HepG2 (cell line): Measurements from ENCODE around the gene FAM83D. TPM values are rescaled to one million over a fixed set of nuclear protein-coding genes. Genes with fewer than 3 reads are reported as not detected.

Experiments used
- polyA plus RNA-seq, 8 experiments: library from polyadenylated mRNA; depleted of rRNA in 3 of 8; stranded (reverse) in 7 of 8; unstranded in 1 of 8; fragments of >200 nt; fragmentation: Illumina TruSeq in 4 of 8; extraction: Trizol in 4 of 8; gene quantifications; 2 replicates each; pipeline versions ENCODE4 v1.2.1 to v1.2.3, GENCODE V29; 2011 to 2016; ENCODE audit warnings: low read depth in 4 of 8, missing spikeins in 1 of 8, mixed read lengths in 1 of 8; ENCODE audit not compliant: insufficient read depth in 1 of 8
- small RNA-seq, 3 experiments: library from RNA; depleted of rRNA; stranded (forward); fragments of <200 nt; gene quantifications; one replicate each; pipeline ENCODE3, GENCODE V24; 2012; ENCODE audit warnings: low read depth in 2 of 3, low replicate concordance in 1 of 3; ENCODE audit not compliant: insufficient read length in 3 of 3, insufficient read depth in 2 of 3
- total RNA-seq, 5 experiments: library from RNA; depleted of rRNA; stranded (reverse); fragments of >200 nt; fragmentation: Illumina TruSeq; extraction: Trizol; gene quantifications; 2 replicates each; pipeline ENCODE4 v1.2.3, GENCODE V29; 2016; ENCODE audit warnings: low read depth in 1 of 5

Gene FAM83D
- total and polyA plus RNA-seq, 2 of the 13 experiments (the other 11 are each of a cell fraction or from before 2014, with no cell fraction given), result 51.4 to 64.0 TPM

Small RNA genes within 50 kb of the gene (small RNA-seq; reads per million reads assigned to genes)
- 0 reads per million in 3 experiments for gene AL023803.1

Other genes with a start within 250 kb of the FAM83D start
- gene SLC32A1, start 201.9 kb upstream of the FAM83D start, total RNA-seq (2016; rRNA removed; fragmentation: Illumina TruSeq; extraction: Trizol), result not detected in 2 replicates
- not detected in 2 replicates for gene SLC32A1, start 201.9 kb upstream of the FAM83D start, polyA plus RNA-seq (2011; rRNA removed)
- 20.5 and 22.0 TPM in 2 replicates for gene ACTR5, start 178.0 kb upstream of the FAM83D start, total RNA-seq (2016; rRNA removed; fragmentation: Illumina TruSeq; extraction: Trizol)
- 19.5 and 21.2 TPM in 2 replicates for gene ACTR5, start 178.0 kb upstream of the FAM83D start, polyA plus RNA-seq (2011; rRNA removed)
- gene PPP1R16B, start 120.7 kb upstream of the FAM83D start, total RNA-seq (2016; rRNA removed; fragmentation: Illumina TruSeq; extraction: Trizol), result 0.02 TPM in 1 of 2 replicates, not detected in the other
- 0.09 and 0.11 TPM in 2 replicates for gene PPP1R16B, start 120.7 kb upstream of the FAM83D start, polyA plus RNA-seq (2011; rRNA removed)
- 28.7 and 30.4 TPM in 2 replicates for gene DHX35, start 35.9 kb downstream of the FAM83D start, total RNA-seq (2016; rRNA removed; fragmentation: Illumina TruSeq; extraction: Trizol)
- 25.8 and 26.2 TPM in 2 replicates for gene DHX35, start 35.9 kb downstream of the FAM83D start, polyA plus RNA-seq (2011; rRNA removed)